Lower leg skin (tissue), 3 donors: ENCODE data around the gene DPYSL5.

ENCODE experiments used
- POLR2A ChIP-seq, 2 donors: fragments of 450-650 bp; IDR thresholded peaks; one replicate each; pipeline ENCODE4 v1.6.1; 2016 to 2017; ENCODE audit warnings: antibody characterized with exemption in 2 of 2, mild to moderate bottlenecking in 1 of 2, moderate library complexity in 1 of 2
- TF ChIP-seq, protein P1 (sequence below), 3 donors: fragments of 450-650 bp; IDR thresholded peaks; one replicate each; pipeline ENCODE4 v1.5.1; 2016; ENCODE audit warnings: antibody characterized with exemption in 3 of 3, mild to moderate bottlenecking in 3 of 3, moderate library complexity in 2 of 3

DNA sequence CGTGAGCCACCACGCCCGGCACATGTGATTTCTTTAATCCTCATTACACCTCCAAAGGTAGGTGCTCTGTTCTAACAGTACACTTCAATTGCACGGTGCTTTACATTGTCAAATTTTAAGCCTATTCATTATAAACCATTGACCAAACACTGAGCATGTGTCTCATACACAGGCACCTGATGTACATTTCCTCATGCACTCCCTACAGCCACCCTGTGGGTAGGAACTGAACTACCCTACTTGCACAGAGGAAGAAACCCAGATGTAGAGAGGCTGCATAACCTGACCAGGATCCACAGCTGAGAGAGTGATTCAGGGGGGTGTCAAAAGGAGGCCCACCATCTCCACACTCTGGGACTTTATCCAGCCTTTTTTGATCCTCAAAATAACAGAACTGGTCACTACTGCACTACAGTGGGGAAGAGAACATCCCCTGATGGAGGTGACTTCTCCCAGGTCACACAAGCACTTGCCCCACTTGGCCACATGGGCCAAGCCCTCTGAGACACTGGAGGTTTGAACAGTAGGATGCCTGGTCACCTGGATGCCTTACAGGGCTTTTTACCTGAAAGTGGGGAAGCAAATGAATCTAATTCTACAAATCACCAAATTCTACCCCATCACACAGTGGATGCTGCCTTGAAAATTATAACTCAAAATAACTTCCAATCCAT lies 6.9 kb upstream of the DPYSL5 start:
- TF ChIP-seq, protein P1, sequence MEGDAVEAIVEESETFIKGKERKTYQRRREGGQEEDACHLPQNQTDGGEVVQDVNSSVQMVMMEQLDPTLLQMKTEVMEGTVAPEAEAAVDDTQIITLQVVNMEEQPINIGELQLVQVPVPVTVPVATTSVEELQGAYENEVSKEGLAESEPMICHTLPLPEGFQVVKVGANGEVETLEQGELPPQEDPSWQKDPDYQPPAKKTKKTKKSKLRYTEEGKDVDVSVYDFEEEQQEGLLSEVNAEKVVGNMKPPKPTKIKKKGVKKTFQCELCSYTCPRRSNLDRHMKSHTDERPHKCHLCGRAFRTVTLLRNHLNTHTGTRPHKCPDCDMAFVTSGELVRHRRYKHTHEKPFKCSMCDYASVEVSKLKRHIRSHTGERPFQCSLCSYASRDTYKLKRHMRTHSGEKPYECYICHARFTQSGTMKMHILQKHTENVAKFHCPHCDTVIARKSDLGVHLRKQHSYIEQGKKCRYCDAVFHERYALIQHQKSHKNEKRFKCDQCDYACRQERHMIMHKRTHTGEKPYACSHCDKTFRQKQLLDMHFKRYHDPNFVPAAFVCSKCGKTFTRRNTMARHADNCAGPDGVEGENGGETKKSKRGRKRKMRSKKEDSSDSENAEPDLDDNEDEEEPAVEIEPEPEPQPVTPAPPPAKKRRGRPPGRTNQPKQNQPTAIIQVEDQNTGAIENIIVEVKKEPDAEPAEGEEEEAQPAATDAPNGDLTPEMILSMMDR (IDR thresholded peaks at IDR 0.05) = no peak
- TF ChIP-seq POLR2A (IDR thresholded peaks at IDR 0.05) = no peak
